K562 (cell line): ENCODE results near the gene HMGCLL1. TPM values are rescaled to one million over a fixed set of nuclear protein-coding genes. Genes with fewer than 3 reads are reported as not detected.

Source experiments
- ATAC-seq: fragments of 200-7000 bp; cut with Tn5 transposase; 3 replicates; pipeline ENCODE4 v1.9.1; 2020; ENCODE audit warnings: moderate library complexity
- BruUV-seq: library from RNA; stranded (reverse); fragments of 400-500 nt; replicated peaks from 2 replicates; lab custom pipeline; 2021; lab: Mats Ljungman, UMichigan
- CTCF ChIA-PET: fragments of 300-600 bp; formaldehyde crosslinking; extraction: SDS; loops from one replicate; lab custom pipeline; 2021; ENCODE audit warnings: low intra/inter-chr PET ratio; lab: Yijun Ruan, JAX
- POLR2A ChIA-PET: fragments of 300-600, 350-650 bp; sonication (Branson Sonifier 250); formaldehyde crosslinking; extraction: SDS; loops from one replicate; lab custom pipeline; 2021; ENCODE audit warnings: antibody characterized with exemption, inconsistent platforms; lab: Yijun Ruan, JAX
- DNase-seq, 4 experiments: peaks; one replicate each; pipeline versions ENCODE4 v3.0.0 to v3.0.0-alpha.2; 2011 to 2018; ENCODE audit warnings: low spot score in 3 of 4, mixed read lengths in 3 of 4; ENCODE audit errors: extremely low read depth in 1 of 4
- FAIRE-seq: peaks from 2 replicates; lab custom pipeline; 2011; peaks lifted over from hg19 to GRCh38; lab: Jason Lieb, UNC
- H2AFZ ChIP-seq: 2 replicates; pipeline ENCODE4 v1.6.0; 2011; ENCODE audit warnings: low read depth, low read length, control low read depth, inconsistent platforms
- H3K27ac ChIP-seq: fragments of 200-600 bp; 3 replicates; pipeline ENCODE4 v1.8.0; 2011; ENCODE audit warnings: low read depth, mild to moderate bottlenecking, control low read depth, inconsistent platforms, low read length, moderate library complexity, mixed read lengths; ENCODE audit errors: extremely low read depth
- H3K27me3 ChIP-seq, 2 experiments: fragments of 300-600 bp in 1 of 2; 2 replicates in 1 of 2; 3 replicates in 1 of 2; pipeline versions ENCODE4 v1.6.0 to v1.8.0; 2011; ENCODE audit warnings: inconsistent platforms in 2 of 2, low read length in 2 of 2, mild to moderate bottlenecking in 1 of 2, mixed read lengths in 1 of 2, moderate library complexity in 1 of 2; ENCODE audit not compliant: control insufficient read depth in 2 of 2, insufficient read depth in 2 of 2
- H3K36me3 ChIP-seq: fragments of 300-600 bp; 3 replicates; pipeline ENCODE4 v1.8.0; 2011; ENCODE audit warnings: mild to moderate bottlenecking, low read length, inconsistent platforms; ENCODE audit not compliant: control insufficient read depth, insufficient read depth
- H3K4me1 ChIP-seq, 2 experiments: fragments of 200-600 bp in 1 of 2; replicated peaks in 1 of 2; 2 replicates in 1 of 2; 3 replicates in 1 of 2; pipeline versions ENCODE4 v1.5.1 to v1.8.0; 2011; ENCODE audit warnings: inconsistent platforms in 2 of 2, low read length in 2 of 2, mild to moderate bottlenecking in 1 of 2, mixed read lengths in 1 of 2, moderate library complexity in 1 of 2; ENCODE audit not compliant: control insufficient read depth in 2 of 2, insufficient read depth in 2 of 2
- H3K4me2 ChIP-seq: 2 replicates; pipeline ENCODE4 v1.6.1; 2011; ENCODE audit warnings: low read length, control low read depth, inconsistent platforms, mixed read lengths; ENCODE audit not compliant: insufficient read depth
- H3K4me3 ChIP-seq: fragments of 200-600 bp; sonication (generic), shearing (Covaris generic); 2 replicates; pipeline ENCODE4 v1.5.1; 2016; ENCODE audit warnings: control low read depth, inconsistent platforms
- H3K79me2 ChIP-seq: fragments of 200-600 bp; 3 replicates; pipeline ENCODE4 v1.8.0; 2011; ENCODE audit warnings: low read length, inconsistent platforms; ENCODE audit not compliant: control insufficient read depth, insufficient read depth
- H3K9ac ChIP-seq, 2 experiments: 2 replicates each; pipeline versions ENCODE4 v1.6.0 to v1.6.1; 2011; ENCODE audit warnings: low read depth in 2 of 2, low read length in 2 of 2, control low read depth in 1 of 2, inconsistent platforms in 1 of 2, mild to moderate bottlenecking in 1 of 2, mixed read lengths in 1 of 2; ENCODE audit not compliant: insufficient read depth in 1 of 2
- H3K9me1 ChIP-seq: one replicate; pipeline ENCODE4 v1.6.0; 2011; ENCODE audit warnings: inconsistent platforms, mild to moderate bottlenecking, low read length, moderate library complexity; ENCODE audit not compliant: control insufficient read depth, insufficient read depth
- H3K9me3 ChIP-seq: replicated peaks from 2 replicates; pipeline ENCODE4 v1.5.1; 2011; ENCODE audit warnings: low read depth, low read length, inconsistent platforms; ENCODE audit not compliant: control insufficient read depth, insufficient read depth
- H4K20me1 ChIP-seq: replicated peaks from 2 replicates; pipeline ENCODE4 v1.6.1; 2011; ENCODE audit warnings: low read length, inconsistent platforms, mixed read lengths; ENCODE audit not compliant: control insufficient read depth, insufficient read depth
- ARID1B ChIP-seq: fragments of 450-650 bp; IDR thresholded peaks from 2 replicates; pipeline ENCODE4 v1.6.1; 2016; ENCODE audit warnings: antibody characterized with exemption, mild to moderate bottlenecking, inconsistent platforms
- C11orf30 ChIP-seq: fragments of 450-650 bp; IDR thresholded peaks from 2 replicates; pipeline ENCODE4 v1.6.1; 2016; ENCODE audit warnings: low read depth, mild to moderate bottlenecking
- CHD4 ChIP-seq: fragments of 200-600 bp; sonication (generic); IDR thresholded peaks from 3 replicates; pipeline ENCODE4 v1.6.1; 2012; ENCODE audit warnings: low read depth, mild to moderate bottlenecking, mixed read lengths, low read length, inconsistent platforms; ENCODE audit not compliant: insufficient read depth, insufficient replicate concordance, poor library complexity, severe bottlenecking
- CLOCK ChIP-seq: fragments of 250-450 bp; sonication (Bioruptor Pico); IDR thresholded peaks from 2 replicates; pipeline ENCODE4 v1.4.0; 2020; ENCODE audit warnings: mild to moderate bottlenecking, moderate library complexity, borderline replicate concordance
- CTBP1 ChIP-seq: fragments of 450-650 bp; IDR thresholded peaks from 2 replicates; pipeline ENCODE4 v1.6.1; 2016; ENCODE audit warnings: borderline replicate concordance
- ETS1 ChIP-seq: conservative IDR thresholded peaks from 2 replicates; pipeline ENCODE4 v1.6.1; 2011; ENCODE audit warnings: low read depth, mild to moderate bottlenecking, low read length; ENCODE audit not compliant: control insufficient read depth
- PCBP1 ChIP-seq: fragments of 200-400 bp; formaldehyde crosslinking; IDR thresholded peaks from 2 replicates; pipeline ENCODE4 v1.6.1; 2018; ENCODE audit warnings: mild to moderate bottlenecking, low read depth, low read length; ENCODE audit not compliant: poor library complexity, severe bottlenecking
- PURB ChIP-seq: sonication (generic); formaldehyde crosslinking; IDR thresholded peaks from 2 replicates; pipeline ENCODE4 v1.9.0; 2021; ENCODE audit warnings: low read depth, mild to moderate bottlenecking, missing genetic modification reagents
- SFPQ ChIP-seq: fragments of 200-400 bp; formaldehyde crosslinking; IDR thresholded peaks from 2 replicates; pipeline ENCODE4 v1.6.1; 2017; ENCODE audit warnings: mild to moderate bottlenecking, low read depth, low read length, moderate library complexity
- SRSF3 ChIP-seq: fragments of 200-400 bp; formaldehyde crosslinking; IDR thresholded peaks from 2 replicates; pipeline ENCODE4 v1.6.1; 2016; ENCODE audit warnings: mild to moderate bottlenecking, low read length, moderate library complexity; ENCODE audit not compliant: insufficient read depth
- TBL1XR1 ChIP-seq, 2 experiments: IDR thresholded peaks; 2 replicates each; pipeline ENCODE4 v1.6.1; 2012; ENCODE audit warnings: improper control_type of control experiment in 2 of 2, low read length in 2 of 2, mild to moderate bottlenecking in 1 of 2
- ZBTB34 ChIP-seq: fragments of 250-450 bp; sonication (Bioruptor Pico); IDR thresholded peaks from 2 replicates; pipeline ENCODE4 v1.8.0; 2021; ENCODE audit warnings: mild to moderate bottlenecking, moderate library complexity
- ZNF347 ChIP-seq: fragments of 450-650 bp; formaldehyde crosslinking; IDR thresholded peaks from 2 replicates; pipeline ENCODE4 v1.4.0; 2020; ENCODE audit warnings: low read depth, mild to moderate bottlenecking, moderate library complexity
- WGBS: fragments of 100-300 bp; shearing (Covaris generic); methylation state at CpG from one replicate; pipeline ENCODE4 v1.1.6; 2016; ENCODE audit warnings: low coverage, mixed read lengths; ENCODE audit not compliant: insufficient coverage; ENCODE audit errors: missing lambda C conversion rate; 5-methylcytosine and 5-hydroxymethylcytosine counted together
- in situ Hi-C: fragments of 300-500 bp; cut with MboI; formaldehyde crosslinking; loops from 4 replicates; pipeline ENCODE4 v1.15.0; 2018; ENCODE audit warnings: inconsistent platforms, mixed read lengths
- intact Hi-C: fragments of 100-400 bp; cut with micrococcal nuclease; formaldehyde crosslinking; loops from 2 replicates; pipeline ENCODE4 v1.14.2; 2022
- polyA plus RNA-seq, 8 experiments: library from polyadenylated mRNA; depleted of rRNA in 4 of 8; stranded (reverse) in 5 of 8; unstranded in 3 of 8; fragments of >200 nt; fragmentation: Nextera tagmentation in 2 of 8; fragmentation: Illumina TruSeq in 1 of 8; extraction: Ambion mirVana in 2 of 8; extraction: Trizol in 1 of 8; gene quantifications; 2 replicates each; pipeline versions ENCODE4 v1.2.1 to v1.2.3, GENCODE V29; 2011 to 2014; ENCODE audit warnings: inconsistent platforms in 1 of 8, missing spikeins in 1 of 8
- total RNA-seq, 7 experiments: library from RNA; depleted of rRNA in 6 of 7; stranded (reverse); fragments of >200 nt in 6 of 7; fragmentation: Illumina TruSeq in 2 of 7; extraction: Trizol in 2 of 7; gene quantifications; 2 replicates each; pipeline versions ENCODE4 v1.2.1 to v1.2.3, GENCODE V29; 2011 to 2021; ENCODE audit warnings: low replicate concordance in 1 of 7

Gene HMGCLL1
- total and polyA plus RNA-seq, 9 of the 15 experiments (the other 6 are each of a cell fraction or from before 2014, with no cell fraction given) = not detected

GRCh38 chr6:55617272-55617671 lies 38.3 kb upstream of the HMGCLL1 start:
- no peaks in the 10 kb centered on the region for H3K27me3 ChIP-seq
- H2AFZ ChIP-seq = no peak overlapping the region
- FAIRE-seq (no peak), DNase-seq (peak in 2 of 4 experiments; percentile 1 to 10), ATAC-seq (no peak)
- H3K9ac ChIP-seq = no peak overlapping the region
- H3K9me3 ChIP-seq = no peaks in the 10 kb centered on the region
- no peak overlapping the region for H3K27ac ChIP-seq
- WGBS = 0% methylated on average over 5 of the region's 5 CpGs
- H3K79me2 ChIP-seq = no peaks in the 10 kb centered on the region
- H3K36me3 ChIP-seq = no peaks in the 10 kb centered on the region
- CTCF ChIA-PET = no interaction called here
- intact Hi-C loops = no loop called here
- in situ Hi-C loops = no loop called here
- POLR2A ChIA-PET = no interaction called here
- H3K9me1 ChIP-seq = no peaks in the 10 kb centered on the region
- H3K4me3 ChIP-seq = no peak overlapping the region
- H3K4me1 ChIP-seq = no peaks in the 10 kb centered on the region
- no peaks in the 10 kb centered on the region for H4K20me1 ChIP-seq
- no peak overlapping the region for H3K4me2 ChIP-seq
- no TSS peak for BruUV-seq
- no peak for TF ChIP-seq SRSF3
- no peak for TF ChIP-seq CHD4
- no peak for TF ChIP-seq ZBTB34 (CRISPR knock-in tag)
- TF ChIP-seq PURB (CRISPR knock-in tag) = no peak
- no peak for TF ChIP-seq C11orf30
- TF ChIP-seq ETS1 = no peak
- no peak for TF ChIP-seq CLOCK (CRISPR knock-in tag)
- TF ChIP-seq PCBP1 = no peak
- no peak for TF ChIP-seq TBL1XR1 (IDR thresholded peaks at IDR 0.05; ENCODE audit: low read length in 2 of 2)
- no peak for TF ChIP-seq CTBP1
- no peak for TF ChIP-seq SFPQ
- no peak for TF ChIP-seq ARID1B
- no peak for TF ChIP-seq ZNF347 (CRISPR knock-in tag)
